H9 (cell line): ENCODE measurements around the gene IL4. TPM values are rescaled to one million over a fixed set of nuclear protein-coding genes. Genes with fewer than 3 reads are reported as not detected.

Experiments used
- DNase-seq: peaks from one replicate; pipeline ENCODE4 v3.0.0-alpha.2; 2017
- H2AFZ ChIP-seq: one replicate; pipeline ENCODE4 v1.6.1; 2013; ENCODE audit warnings: mild to moderate bottlenecking, low read length, control low read depth, moderate library complexity
- H2AK5ac ChIP-seq: 2 replicates; pipeline ENCODE4 v1.6.1; 2013; ENCODE audit warnings: low read length, control low read depth, mixed read lengths; ENCODE audit not compliant: insufficient read length
- H2BK120ac ChIP-seq: one replicate; pipeline ENCODE4 v1.6.1; 2013; ENCODE audit warnings: low read depth, mild to moderate bottlenecking, low read length, control low read depth, inconsistent platforms; ENCODE audit not compliant: poor library complexity, severe bottlenecking
- H2BK12ac ChIP-seq: 2 replicates; pipeline ENCODE4 v1.6.1; 2013; ENCODE audit warnings: low read length, control low read depth, mixed read lengths, low read depth; ENCODE audit not compliant: insufficient read length
- H2BK15ac ChIP-seq: 2 replicates; pipeline ENCODE4 v1.6.1; 2013; ENCODE audit warnings: low read depth, low read length, control low read depth
- H2BK20ac ChIP-seq: one replicate; pipeline ENCODE4 v1.6.1; 2013; ENCODE audit warnings: low read depth, mild to moderate bottlenecking, low read length, control low read depth, inconsistent platforms; ENCODE audit not compliant: poor library complexity, severe bottlenecking
- H2BK5ac ChIP-seq: 2 replicates; pipeline ENCODE4 v1.6.1; 2013; ENCODE audit warnings: low read length, control low read depth, mixed read lengths; ENCODE audit not compliant: insufficient read length
- H3K14ac ChIP-seq: 2 replicates; pipeline ENCODE4 v1.6.1; 2013; ENCODE audit warnings: low read length, control low read depth; ENCODE audit not compliant: insufficient read depth
- H3K18ac ChIP-seq: 2 replicates; pipeline ENCODE4 v1.6.1; 2013; ENCODE audit warnings: low read depth, mild to moderate bottlenecking, mixed read lengths, low read length, control low read depth; ENCODE audit not compliant: insufficient read length
- H3K23ac ChIP-seq: 2 replicates; pipeline ENCODE4 v1.6.1; 2013; ENCODE audit warnings: low read length, control low read depth, mixed read lengths, low read depth; ENCODE audit not compliant: insufficient read length
- H3K23me2 ChIP-seq: 2 replicates; pipeline ENCODE4 v1.6.1; 2013; ENCODE audit warnings: low read depth, mild to moderate bottlenecking, mixed read lengths, low read length, control low read depth; ENCODE audit not compliant: insufficient read length, poor library complexity, severe bottlenecking
- H3K27ac ChIP-seq: 2 replicates; pipeline ENCODE4 v1.5.1; 2013; ENCODE audit warnings: low read length, control low read depth, mixed read lengths, low read depth; ENCODE audit not compliant: insufficient read length
- H3K27me3 ChIP-seq: 2 replicates; pipeline ENCODE4 v1.6.1; 2013; ENCODE audit warnings: low read length, control low read depth, inconsistent platforms; ENCODE audit not compliant: insufficient read depth
- H3K4ac ChIP-seq: 2 replicates; pipeline ENCODE4 v1.6.1; 2013; ENCODE audit warnings: low read depth, mild to moderate bottlenecking, control low read depth, inconsistent platforms, low read length, moderate library complexity
- H3K4me1 ChIP-seq: 2 replicates; pipeline ENCODE4 v1.6.1; 2013; ENCODE audit warnings: low read length, control low read depth, inconsistent platforms; ENCODE audit not compliant: insufficient read depth
- H3K4me2 ChIP-seq: 2 replicates; pipeline ENCODE4 v1.6.1; 2013; ENCODE audit warnings: low read length, control low read depth, mixed read lengths; ENCODE audit not compliant: insufficient read length, insufficient read depth
- H3K56ac ChIP-seq: 2 replicates; pipeline ENCODE4 v1.6.1; 2013; ENCODE audit warnings: low read depth, mild to moderate bottlenecking, mixed read lengths, low read length, control low read depth; ENCODE audit not compliant: insufficient read length
- H3K79me1 ChIP-seq: 2 replicates; pipeline ENCODE4 v1.6.1; 2013; ENCODE audit warnings: low read depth, mild to moderate bottlenecking, moderate library complexity, low read length, control low read depth, inconsistent platforms; ENCODE audit not compliant: insufficient read depth, poor library complexity, severe bottlenecking
- H3K79me2 ChIP-seq: 2 replicates; pipeline ENCODE4 v1.6.1; 2013; ENCODE audit warnings: low read length, control low read depth, inconsistent platforms; ENCODE audit not compliant: insufficient read depth
- H3K9ac ChIP-seq: 2 replicates; pipeline ENCODE4 v1.6.1; 2013; ENCODE audit warnings: low read length, control low read depth, mixed read lengths; ENCODE audit not compliant: insufficient read length; ENCODE audit errors: extremely low read depth
- H3K9me3 ChIP-seq: one replicate; pipeline ENCODE4 v1.6.1; 2013; ENCODE audit warnings: low read depth, low read length, inconsistent platforms; ENCODE audit not compliant: control insufficient read depth
- H3T11ph ChIP-seq: one replicate; pipeline ENCODE4 v1.6.1; 2013; ENCODE audit warnings: mild to moderate bottlenecking, low read length, control low read depth, inconsistent platforms
- H4K20me1 ChIP-seq: one replicate; pipeline ENCODE4 v1.6.1; 2013; ENCODE audit not compliant: control insufficient read depth, insufficient read length, insufficient read depth
- H4K5ac ChIP-seq: 2 replicates; pipeline ENCODE4 v1.6.1; 2013; ENCODE audit warnings: low read depth, mild to moderate bottlenecking, mixed read lengths, low read length, control low read depth; ENCODE audit not compliant: insufficient read length
- H4K8ac ChIP-seq: replicated peaks from 2 replicates; pipeline ENCODE4 v1.6.1; 2013; ENCODE audit warnings: low read length, control low read depth, mixed read lengths, low read depth; ENCODE audit not compliant: insufficient read length
- H4K91ac ChIP-seq: 2 replicates; pipeline ENCODE4 v1.6.1; 2013; ENCODE audit warnings: low read depth, mild to moderate bottlenecking, moderate library complexity, mixed read lengths, low read length, control low read depth; ENCODE audit not compliant: insufficient read length
- H3K27ac Mint-ChIP-seq, 3 experiments: 2 replicates in 2 of 3; 3 replicates in 1 of 3; pipeline ENCODE4 v1.8.0; 2020 to 2021; ENCODE audit warnings: mixed read lengths in 3 of 3, mild to moderate bottlenecking in 1 of 3, moderate library complexity in 1 of 3
- H3K27me3 Mint-ChIP-seq: 2 replicates; pipeline ENCODE4 v1.8.0; 2021; ENCODE audit warnings: low read depth, mild to moderate bottlenecking, moderate library complexity, mixed read lengths
- H3K36me3 Mint-ChIP-seq, 3 experiments: 2 replicates in 2 of 3; 3 replicates in 1 of 3; pipeline ENCODE4 v1.8.0; 2020 to 2021; ENCODE audit warnings: low read depth in 3 of 3, mixed read lengths in 3 of 3; ENCODE audit not compliant: insufficient read depth in 1 of 3
- H3K4me1 Mint-ChIP-seq, 2 experiments: 2 replicates each; pipeline ENCODE4 v1.8.0; 2020; ENCODE audit warnings: mixed read lengths in 2 of 2
- H3K4me3 Mint-ChIP-seq, 2 experiments: 2 replicates in 1 of 2; 3 replicates in 1 of 2; pipeline ENCODE4 v1.8.0; 2020 to 2021; ENCODE audit warnings: mild to moderate bottlenecking in 2 of 2, mixed read lengths in 2 of 2, moderate library complexity in 1 of 2
- H3K9me3 Mint-ChIP-seq, 2 experiments: 2 replicates in 1 of 2; 3 replicates in 1 of 2; pipeline ENCODE4 v1.8.0; 2020; ENCODE audit warnings: mild to moderate bottlenecking in 2 of 2, mixed read lengths in 2 of 2, moderate library complexity in 1 of 2
- WGBS: extraction: QIAGEN DNeasy Blood & Tissue Kit; methylation state at CpG from one replicate; pipeline ENCODE4 v1.1.7; 2013; ENCODE audit warnings: missing lambda C conversion rate, low lambda C conversion rate, mixed read lengths; ENCODE audit not compliant: insufficient read length; ENCODE audit errors: extremely low coverage; 5-methylcytosine and 5-hydroxymethylcytosine counted together
- total RNA-seq: library from RNA; stranded (reverse); gene quantifications from 2 replicates; pipeline ENCODE4 v1.2.1, GENCODE V29; 2021
- TF ChIP-seq, protein P1 (sequence below): fragments of 200-600 bp; sonication (generic); conservative IDR thresholded peaks from 3 replicates; pipeline ENCODE4 v1.8.0; 2021; ENCODE audit warnings: antibody characterized with exemption, mild to moderate bottlenecking

Gene IL4
- total RNA-seq, 1 experiment from 2014 or later = not detected

GRCh38 chr5:132661231-132662003 is 12.4 kb upstream of the IL4 start:
- Histone ChIP-seq H2AK5ac (no peak overlapping the region), H3K27me3 (peaks cover 2% of the 10 kb centered on the region; the same call in 1 of the 2 replicates), H3K14ac (no peak overlapping the region), H2BK20ac (no peak overlapping the region), H2BK120ac (no peak overlapping the region), H4K20me1 (no peaks in the 10 kb centered on the region), H3K18ac (no peak overlapping the region), H2BK15ac (no peak overlapping the region), H3K27ac (no peak overlapping the region), H4K8ac (no peak overlapping the region), H2AFZ (no peak overlapping the region), H3K9me3 (no peaks in the 10 kb centered on the region), H3K4me2 (no peak overlapping the region), H2BK12ac (no peak overlapping the region), H3K4me1 (no peaks in the 10 kb centered on the region), H3K56ac (no peak overlapping the region), H3K9ac (no peak overlapping the region), H3T11ph (no peak overlapping the region), H2BK5ac (no peak overlapping the region), H4K5ac (no peak overlapping the region), H3K23me2 (no peaks in the 10 kb centered on the region), H3K79me2 (no peaks in the 10 kb centered on the region), H3K23ac (no peak overlapping the region), H3K4ac (no peak overlapping the region), H4K91ac (no peak overlapping the region), H3K79me1 (no peaks in the 10 kb centered on the region)
- H3K27ac Mint-ChIP-seq = peak overlapping the region in 1 of 3 experiments; percentile 68; a peak in 2 of 7 replicates
- no peaks in the 10 kb centered on the region for H3K36me3 Mint-ChIP-seq
- TF ChIP-seq, protein P1, sequence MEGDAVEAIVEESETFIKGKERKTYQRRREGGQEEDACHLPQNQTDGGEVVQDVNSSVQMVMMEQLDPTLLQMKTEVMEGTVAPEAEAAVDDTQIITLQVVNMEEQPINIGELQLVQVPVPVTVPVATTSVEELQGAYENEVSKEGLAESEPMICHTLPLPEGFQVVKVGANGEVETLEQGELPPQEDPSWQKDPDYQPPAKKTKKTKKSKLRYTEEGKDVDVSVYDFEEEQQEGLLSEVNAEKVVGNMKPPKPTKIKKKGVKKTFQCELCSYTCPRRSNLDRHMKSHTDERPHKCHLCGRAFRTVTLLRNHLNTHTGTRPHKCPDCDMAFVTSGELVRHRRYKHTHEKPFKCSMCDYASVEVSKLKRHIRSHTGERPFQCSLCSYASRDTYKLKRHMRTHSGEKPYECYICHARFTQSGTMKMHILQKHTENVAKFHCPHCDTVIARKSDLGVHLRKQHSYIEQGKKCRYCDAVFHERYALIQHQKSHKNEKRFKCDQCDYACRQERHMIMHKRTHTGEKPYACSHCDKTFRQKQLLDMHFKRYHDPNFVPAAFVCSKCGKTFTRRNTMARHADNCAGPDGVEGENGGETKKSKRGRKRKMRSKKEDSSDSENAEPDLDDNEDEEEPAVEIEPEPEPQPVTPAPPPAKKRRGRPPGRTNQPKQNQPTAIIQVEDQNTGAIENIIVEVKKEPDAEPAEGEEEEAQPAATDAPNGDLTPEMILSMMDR = no peak
- WGBS = no CpG with 5 or more reads among the region's 12 CpGs
- H3K27me3 Mint-ChIP-seq = peaks cover 25% of the 10 kb centered on the region
- H3K9me3 Mint-ChIP-seq = peaks cover 0 to 3% of the 10 kb centered on the region in 2 experiments; a peak in 2 of 5 replicates
- DNase-seq = no peak
- H3K4me1 Mint-ChIP-seq = peaks cover 13 to 27% of the 10 kb centered on the region in 2 experiments
- no peak overlapping the region for H3K4me3 Mint-ChIP-seq
